Activated CD8-positive, alpha-beta memory T cell treated with anti-CD3 and anti-CD28 coated beads, Interleukin-2, amount 50 U/mL, for 24 hours (primary cell): ENCODE results near the gene PRKCB.

Source experiments
- DNase-seq: peaks from one replicate; pipeline ENCODE4 v3.0.0-alpha.2; 2020; ENCODE audit errors: extremely low read depth

PRKCB gene

DNA sequence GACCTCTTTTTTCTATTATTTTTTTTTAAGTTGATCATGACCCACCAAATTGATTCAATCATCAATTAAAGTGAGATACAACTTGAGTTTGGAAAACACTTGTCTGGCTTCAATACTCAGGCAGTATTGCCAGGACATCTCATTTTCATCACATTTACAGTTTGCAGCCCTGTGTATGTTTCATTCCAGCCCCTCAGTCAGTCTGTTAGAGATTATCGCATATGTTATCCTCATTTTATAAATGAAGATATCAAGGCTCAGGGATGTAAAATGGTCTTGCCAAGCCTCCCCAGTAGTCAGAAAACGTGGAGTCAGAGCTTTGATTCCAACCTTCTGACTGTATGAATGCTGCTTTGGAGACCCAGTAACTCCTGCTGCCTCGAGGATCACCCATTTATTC is 333.1 kb downstream of the PRKCB start:
- DNase-seq, result no peak

GRCh38 chr16:24170407-24170806 is 334.6 kb downstream of the PRKCB start:
- DNase-seq, result no peak

DNA sequence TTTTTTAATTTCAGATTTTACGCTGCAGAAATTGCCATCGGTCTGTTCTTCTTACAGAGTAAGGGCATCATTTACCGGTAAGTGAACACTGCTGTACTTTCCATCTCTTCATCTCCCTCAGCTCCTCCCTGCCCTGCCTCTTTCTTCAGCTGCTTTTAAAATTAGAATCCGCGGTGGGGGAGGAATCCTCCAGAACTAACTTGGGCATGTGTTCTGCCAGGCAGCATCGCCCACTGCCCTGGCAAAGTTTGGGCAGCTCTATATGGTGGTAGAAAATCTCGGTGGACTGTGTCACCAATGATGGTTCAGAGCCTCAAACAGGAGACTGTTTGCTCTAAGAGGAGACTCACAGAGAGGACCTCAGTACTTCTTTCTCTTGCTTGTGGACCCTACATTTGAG is 338.7 kb downstream of the PRKCB start:
- no peak for DNase-seq

GRCh38 chr16:24174957-24175356 is 339.2 kb downstream of the PRKCB start:
- DNase-seq, result no peak

DNA sequence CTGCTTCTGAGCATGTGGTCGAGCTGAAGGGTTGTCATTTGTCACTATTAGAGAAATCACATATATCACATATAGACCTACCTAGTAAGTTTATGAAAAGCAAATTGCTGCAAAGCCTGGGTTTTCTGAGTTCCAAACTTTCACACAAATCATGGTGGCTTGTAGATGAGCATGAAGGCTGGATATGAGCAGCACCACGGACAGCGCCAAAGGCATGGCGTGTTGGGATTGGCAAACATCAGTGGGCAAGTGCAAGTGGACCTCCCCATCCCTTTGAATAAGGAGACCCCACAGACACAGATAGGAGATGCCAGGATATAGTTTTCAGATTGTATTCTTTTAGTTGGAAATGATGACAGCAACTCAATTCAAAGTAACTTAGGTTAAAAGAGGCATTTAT is 342.7 kb downstream of the PRKCB start:
- DNase-seq, result no peak

DNA sequence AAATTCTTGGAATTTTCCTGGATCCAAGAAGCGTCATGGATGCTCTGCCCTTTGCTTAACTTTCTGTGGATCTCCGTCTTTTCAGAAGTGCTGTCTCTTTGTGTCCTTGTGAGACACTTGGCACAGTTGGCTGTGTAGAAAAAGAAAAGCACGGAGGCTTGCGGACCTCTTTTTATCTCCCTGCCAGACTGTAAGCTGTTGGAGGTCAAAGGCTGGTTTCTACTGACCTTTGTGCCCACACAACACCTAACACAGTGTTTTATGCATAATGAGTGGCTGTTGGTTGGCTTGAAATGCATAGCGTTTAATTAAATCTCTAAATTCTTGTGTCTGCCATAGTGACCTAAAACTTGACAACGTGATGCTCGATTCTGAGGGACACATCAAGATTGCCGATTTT is 344.7 kb downstream of the PRKCB start:
- no peak for DNase-seq

DNA sequence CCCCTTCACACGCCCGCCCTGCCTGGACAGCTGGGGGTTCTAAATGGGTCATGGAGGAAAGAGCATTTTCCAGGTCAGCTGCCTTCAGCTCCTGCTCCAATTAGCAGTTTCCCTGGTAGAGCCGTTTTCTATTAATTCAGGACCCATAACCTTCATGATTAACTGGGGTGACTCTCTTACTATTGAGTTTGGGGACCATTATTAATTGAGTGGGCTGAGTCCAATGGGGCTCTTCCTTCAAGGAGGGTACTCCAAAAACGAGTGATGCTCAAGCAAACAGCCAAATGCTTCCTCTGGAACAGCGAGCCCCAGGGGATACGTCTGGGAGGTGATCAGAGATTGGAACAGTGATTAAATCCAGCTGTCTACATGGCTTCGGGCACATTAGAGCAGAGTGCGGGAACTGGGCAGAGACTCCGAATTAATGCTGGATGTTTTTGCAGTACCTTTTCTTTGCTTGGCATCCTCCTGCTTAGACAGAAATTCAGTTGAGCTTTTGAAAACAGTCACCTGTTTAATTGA is 352.3 kb downstream of the PRKCB start:
- no peak for DNase-seq

- no peak for DNase-seq
Measured at GRCh38 chr16:24188751-24189318, 353.1 kb downstream of the PRKCB start.

DNA sequence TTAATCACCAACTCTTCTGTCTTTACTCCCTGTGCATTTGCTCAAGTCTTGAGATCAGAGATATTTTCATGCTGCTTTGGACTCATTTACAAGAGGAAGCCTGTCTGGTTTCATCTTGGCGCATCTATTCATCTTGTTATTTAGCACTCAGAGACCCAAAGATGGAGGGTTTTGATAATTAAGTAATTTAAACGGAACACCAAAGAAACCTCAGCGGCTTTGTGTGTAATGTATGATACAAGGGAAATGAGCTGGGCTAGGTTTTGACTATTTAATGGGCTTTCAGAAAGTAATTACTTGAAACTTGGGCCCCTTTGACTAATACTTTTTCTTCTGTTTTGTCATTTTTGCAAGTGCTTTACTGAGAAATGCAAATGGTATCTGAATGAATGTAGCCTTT is 354.2 kb downstream of the PRKCB start:
- DNase-seq, result no peak

GRCh38 chr16:24191876-24192402 is 356.2 kb downstream of the PRKCB start:
- no peak for DNase-seq

GRCh38 chr16:24195221-24195620 is 359.4 kb downstream of the PRKCB start:
- DNase-seq, result no peak

DNA sequence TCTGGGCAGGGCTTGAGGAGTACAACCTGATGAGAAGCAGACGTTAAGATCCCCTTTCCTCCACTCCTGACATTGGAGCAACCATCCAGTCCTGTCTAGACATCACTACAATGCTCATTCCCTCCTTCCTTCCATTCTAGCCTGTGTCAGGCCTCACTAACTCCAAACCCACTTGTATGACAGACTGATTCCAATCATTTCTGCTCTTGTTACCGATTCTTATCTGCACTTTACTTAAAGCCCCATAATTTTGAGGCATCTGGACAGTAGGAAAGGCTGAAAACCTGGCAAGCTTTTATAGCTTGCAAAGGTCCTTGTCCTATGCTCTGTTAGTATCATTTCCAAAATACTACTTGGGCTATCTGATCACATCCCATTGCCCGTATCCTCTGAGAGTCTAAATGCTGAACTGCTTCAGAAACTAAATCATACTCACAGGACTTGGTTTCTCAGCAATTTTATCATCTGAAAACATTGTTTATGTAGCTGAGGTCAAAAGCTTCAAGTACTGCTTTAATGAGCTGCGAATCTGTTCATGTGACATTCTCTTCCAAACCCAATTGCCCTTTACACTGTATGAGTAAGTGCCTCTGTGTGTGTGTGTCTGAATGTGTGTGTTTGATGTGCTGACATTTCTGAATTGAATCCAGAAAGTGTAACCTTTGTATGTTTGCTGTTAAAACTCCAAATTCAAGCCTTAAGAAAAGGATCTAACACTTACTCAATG is 363.2 kb downstream of the PRKCB start:
- DNase-seq, result no peak

DNA sequence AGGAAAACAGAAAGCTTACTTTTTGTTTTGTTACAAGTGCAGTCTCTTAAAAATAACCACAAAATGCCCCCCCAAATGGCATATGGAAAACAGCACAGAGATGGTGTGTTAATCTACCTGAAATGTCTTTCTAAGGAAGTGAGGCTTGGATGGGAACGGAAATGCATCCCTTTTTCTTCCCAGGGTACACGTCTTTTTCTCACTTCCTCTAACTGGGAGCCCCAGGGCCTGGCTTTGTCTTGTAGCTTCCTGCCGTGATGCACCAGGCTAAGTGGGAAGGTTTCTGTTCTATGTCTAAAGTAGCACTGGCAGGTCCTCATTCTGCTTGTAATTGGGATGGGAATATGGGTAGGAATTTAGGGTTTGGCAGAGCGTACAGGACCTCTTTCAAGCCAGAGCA is 367.9 kb downstream of the PRKCB start:
- DNase-seq, result no peak

DNA sequence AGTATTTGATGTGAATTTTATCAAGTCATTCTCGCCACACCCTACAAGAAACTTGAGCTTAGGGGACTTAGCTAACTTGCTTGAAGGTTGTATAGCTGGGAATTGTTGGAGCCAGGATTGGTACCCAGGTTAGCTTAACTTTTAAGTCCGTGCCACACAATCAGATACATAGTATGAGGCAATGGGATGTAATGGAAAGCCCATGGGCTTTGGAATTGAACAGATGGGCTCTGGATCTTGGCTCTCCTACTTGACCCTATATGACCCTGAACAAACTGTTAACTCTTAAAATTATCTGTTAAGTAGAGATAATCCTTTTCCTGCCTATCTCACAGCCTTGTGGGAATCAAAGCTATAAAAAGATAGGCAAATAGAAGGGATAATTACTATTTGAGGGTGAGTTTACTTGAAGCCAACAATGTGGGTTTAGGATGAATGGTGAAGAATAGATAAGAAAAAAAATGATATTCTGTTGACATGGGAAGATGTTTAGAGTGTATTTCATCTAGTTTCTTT is 368.4 kb downstream of the PRKCB start:
- DNase-seq, result no peak

DNA sequence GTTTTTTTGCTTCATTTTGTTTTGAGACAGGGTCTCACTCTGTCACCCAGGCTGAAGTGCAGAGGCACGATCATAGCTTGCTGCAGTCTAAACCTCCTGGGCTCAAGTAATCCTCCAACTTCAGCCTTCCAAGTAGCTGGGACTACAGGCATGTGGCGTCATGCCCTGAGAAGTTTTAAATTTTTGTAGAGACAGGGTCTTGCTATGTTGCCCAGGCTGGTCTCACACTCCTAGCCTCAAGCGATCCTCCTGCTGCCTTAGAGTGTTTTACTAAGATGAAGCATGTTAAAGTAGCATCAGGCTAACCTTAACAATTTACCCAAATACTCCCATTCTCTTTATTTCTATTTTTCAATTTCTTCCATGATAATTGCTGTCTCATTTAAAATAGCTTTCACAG is 371.1 kb downstream of the PRKCB start:
- no peak for DNase-seq

GRCh38 chr16:24208710-24209109 is 372.9 kb downstream of the PRKCB start:
- no peak for DNase-seq

DNA sequence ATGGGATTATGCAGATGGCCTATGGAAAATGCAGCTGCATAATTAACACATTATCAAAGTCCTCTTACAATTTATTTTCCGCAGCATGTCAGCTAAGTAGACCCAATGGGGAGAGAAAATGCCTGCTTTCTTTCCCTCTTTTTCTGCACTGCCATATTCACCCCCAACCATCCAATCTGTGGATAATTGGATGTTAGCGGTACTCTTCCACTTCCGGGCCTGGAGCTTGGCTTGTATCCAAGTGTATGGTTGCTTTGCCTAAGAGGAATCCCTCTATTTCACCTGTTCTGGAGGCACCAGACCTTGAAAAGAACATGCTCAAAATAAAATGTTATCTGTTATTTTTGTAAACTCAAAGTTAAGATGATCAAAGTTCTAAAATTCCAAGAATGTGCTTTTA is 379.2 kb downstream of the PRKCB start:
- DNase-seq, result no peak

DNA sequence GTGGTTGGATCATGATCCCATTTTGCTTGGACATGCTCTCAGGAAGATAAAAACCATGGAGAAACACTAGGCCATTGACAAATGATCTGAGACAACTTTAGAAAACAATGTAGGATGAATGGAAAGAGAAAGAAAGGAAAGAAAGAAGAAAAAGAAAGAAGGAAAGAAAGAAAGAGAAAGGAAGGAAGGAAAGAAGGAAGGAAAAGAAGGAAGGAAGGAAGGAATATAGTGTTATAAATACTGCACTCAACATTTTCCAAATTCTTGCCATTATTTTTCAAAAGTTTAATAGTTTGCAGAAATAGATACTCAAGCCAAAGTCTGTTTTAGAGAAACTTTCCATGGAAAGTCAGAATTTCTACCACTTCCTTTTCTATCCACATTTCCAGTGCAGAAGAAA is 381.2 kb downstream of the PRKCB start:
- no peak for DNase-seq

DNA sequence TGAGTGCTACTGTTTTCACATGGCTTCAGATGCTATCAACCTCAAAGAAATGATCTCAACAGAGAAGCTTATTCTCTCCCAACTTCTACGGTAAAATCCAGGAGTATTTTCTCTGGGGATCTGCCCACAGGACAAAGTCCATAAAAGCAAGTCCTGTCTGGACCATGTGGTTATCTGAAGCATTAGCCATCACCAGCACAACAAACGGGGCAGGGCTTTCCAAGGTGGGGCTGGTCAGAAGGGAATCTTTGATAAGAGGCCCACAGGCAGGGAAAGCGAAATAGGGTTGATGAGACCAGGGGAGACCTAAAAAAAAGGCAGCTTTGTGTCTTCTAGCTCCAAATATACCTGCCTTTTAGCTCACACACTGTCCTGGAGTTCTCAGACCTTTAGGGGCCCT is 381.7 kb downstream of the PRKCB start:
- DNase-seq, result no peak

DNA sequence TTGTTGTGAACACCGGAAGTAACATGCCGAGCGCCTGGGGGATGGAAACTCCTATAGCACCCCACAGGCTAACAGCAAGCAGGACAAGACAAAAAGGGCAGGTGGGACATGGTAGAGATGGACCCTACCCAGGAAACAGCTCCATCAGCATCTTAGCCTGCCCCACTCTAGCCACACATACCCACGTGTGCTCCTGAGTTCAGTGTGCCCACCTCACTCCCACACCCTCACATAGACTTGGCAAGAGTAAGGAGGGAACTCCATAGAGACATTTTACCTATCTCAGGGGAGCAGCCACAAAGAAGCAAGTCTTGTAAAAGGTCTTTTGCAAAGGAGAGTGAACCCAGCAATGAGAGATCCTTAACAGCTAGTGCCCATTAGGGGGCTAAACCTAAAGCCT is 382.5 kb downstream of the PRKCB start:
- DNase-seq, result no peak

DNA sequence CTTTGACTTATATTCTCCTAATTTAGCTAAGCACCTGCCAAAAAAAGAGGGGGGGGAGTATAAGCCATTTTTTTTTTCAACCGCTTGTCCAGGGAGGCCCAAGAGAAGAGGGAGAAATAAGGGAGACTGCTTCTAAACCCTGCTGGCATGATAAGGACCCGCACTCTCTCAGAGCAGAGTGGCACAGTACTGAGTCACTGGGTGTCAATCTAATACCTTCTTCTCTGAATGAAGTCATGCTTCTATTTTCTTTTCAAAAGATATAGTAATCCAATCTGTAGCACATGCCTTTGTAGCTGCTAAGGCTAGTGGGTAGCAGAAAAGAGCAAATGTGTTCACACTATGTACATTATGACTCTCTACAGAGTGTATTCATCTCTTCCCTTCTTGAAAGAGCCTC is 385.4 kb downstream of the PRKCB start:
- no peak for DNase-seq

GRCh38 chr16:24228514-24228913 is 392.7 kb downstream of the PRKCB start:
- no peak for DNase-seq

- no peak for DNase-seq
Measured at GRCh38 chr16:24232936-24233335, 397.2 kb downstream of the PRKCB start.
